ENCODE data around the gene AWAT2.

The AWAT2 gene

DNA sequence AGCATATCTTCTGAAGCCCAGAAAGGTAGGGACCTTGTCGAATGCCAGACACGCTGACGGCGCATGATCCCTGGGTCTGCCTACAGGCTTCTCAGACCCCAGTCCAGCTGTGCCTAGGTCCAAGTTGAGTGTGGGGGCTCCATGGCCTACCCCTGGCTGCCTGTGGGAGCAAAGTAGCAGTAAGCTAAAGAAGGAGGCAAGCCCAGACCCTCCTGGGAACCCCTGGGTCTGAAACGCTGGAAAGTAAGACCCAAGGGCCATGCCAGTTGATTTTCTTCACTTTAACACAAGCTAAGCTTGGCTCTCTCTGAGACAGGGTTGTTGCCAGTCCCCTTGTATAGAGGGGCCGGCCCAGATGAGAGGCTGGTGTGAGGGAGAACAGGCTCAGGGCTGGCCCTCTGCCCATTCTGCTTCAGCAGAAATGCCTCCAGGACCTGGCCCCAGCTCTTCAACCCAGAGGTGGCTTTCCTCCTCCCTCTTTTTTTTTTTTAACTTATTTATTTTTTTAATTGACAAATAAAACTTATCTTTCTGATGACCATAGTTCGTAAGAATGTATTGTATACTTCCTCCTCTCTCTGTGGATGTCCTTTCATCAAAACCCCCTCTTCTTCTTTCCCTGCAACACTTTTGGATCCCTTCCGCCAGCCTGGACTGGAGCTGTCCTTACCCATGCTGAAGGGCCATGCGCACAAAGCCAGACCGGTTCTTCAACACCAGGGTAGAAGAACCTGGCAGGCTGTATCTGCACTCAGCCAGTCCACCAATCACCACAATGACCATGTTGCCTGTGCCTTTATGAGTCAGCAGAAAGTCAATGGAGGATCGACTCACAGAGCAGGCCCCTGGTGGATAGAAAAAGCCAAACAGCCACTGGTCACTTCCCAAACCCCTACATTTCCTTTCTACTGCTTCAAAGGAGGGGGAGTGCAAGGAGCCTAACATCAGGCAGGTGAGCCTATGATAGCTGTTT is 7.1 kb downstream of the AWAT2 start:
- H3K4me3 ChIP-seq (ENCODE audit: low read length) = no peak overlapping the region
- no peak for DNase-seq (ENCODE audit: low read depth)
- TF ChIP-seq CTCF (conservative IDR thresholded peaks at IDR 0.05; ENCODE audit: low read length) = no peak

DNA sequence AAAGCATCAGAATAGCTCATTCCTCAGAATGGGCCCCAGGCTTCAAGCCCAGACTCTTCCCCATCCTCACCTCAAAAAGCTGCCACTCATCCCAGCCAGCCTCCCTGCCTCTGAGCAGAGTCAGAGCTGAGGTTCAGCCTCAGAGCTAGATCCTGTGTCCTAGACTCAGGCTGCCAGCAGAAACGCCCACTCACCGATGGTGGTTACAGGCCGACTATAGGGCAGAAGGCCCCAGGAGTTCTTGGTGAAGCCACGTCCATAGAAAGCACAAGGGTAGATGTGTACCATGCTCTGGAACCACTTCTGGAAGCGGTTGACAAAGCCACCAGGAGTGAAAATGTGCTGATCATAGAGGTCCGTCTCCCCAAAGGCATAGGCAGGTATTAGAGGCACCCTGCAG is 7.7 kb downstream of the AWAT2 start:
- H3K4me3 ChIP-seq (ENCODE audit: low read length) = no peak overlapping the region
- no peak for DNase-seq (ENCODE audit: low read depth)
- no peak for TF ChIP-seq CTCF (conservative IDR thresholded peaks at IDR 0.05; ENCODE audit: low read length)

DNA sequence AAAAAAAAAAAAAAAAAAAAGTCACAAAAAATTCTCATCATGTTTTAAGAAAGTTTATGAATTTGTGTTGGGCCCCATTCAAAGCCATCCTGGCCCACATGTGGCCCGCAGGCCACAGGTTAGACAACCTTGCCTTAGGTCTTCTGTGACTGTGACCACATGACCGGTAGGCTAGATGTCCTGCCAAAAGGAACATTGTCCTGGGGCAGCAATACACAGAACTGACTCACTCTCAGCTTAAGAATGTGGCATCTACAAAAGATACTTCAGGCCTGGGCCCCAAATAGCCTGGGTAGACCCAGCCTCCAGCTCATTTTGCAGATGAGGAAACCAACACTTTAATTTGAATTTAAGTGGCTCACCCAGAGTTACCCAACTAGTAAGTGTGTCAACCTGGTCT is 10.0 kb downstream of the AWAT2 start:
- TF ChIP-seq CTCF (conservative IDR thresholded peaks at IDR 0.05; ENCODE audit: low read length) = no peak
- peak; percentile 13 for DNase-seq (ENCODE audit: low read depth)
- H3K4me3 ChIP-seq (ENCODE audit: low read length) = no peak overlapping the region

DNA sequence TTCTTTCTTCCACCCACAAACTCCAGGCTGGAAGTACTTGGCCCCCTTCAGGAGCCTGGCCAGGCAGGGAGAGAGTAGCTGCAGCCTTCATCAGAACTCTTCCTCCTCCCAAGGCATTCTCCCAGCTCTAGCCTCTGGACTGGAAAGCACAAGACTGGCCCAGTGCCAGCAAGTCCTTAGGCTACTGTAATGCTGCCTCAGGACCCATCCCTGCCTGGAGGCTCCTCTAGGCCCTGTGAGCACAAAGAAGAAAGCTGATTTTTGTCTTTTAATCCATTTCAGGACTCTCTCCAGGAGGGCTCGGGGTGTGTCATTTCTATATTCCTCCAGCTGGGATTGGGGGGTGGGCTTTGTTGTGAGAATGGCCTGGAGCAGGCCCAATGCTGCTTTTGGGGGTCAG is 10.8 kb downstream of the AWAT2 start:
- TF ChIP-seq CTCF (conservative IDR thresholded peaks at IDR 0.05; ENCODE audit: low read length) = no peak
- no peak overlapping the region for H3K4me3 ChIP-seq (ENCODE audit: low read length)
- no peak for DNase-seq (ENCODE audit: low read depth)

DNA sequence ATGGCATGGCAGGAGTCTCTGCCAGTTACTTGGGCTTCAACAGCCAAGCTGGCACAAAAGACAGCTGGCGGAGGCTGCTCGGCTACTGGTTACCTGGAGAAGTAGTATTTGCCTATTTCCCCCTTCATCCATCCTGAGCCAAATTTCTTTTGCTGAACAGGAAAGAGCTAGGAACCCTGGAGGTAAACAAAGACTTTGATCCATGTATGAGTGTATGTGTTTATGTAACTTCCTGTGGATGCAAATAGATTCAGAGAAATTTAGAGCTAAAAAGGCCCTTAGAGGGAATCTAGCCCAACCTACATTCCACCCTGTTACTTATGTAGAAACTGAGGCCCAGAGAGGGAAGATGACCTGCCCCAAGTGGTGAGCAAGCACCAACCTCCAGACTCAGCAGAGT is 11.2 kb downstream of the AWAT2 start:
- TF ChIP-seq CTCF (conservative IDR thresholded peaks at IDR 0.05; ENCODE audit: low read length) = no peak
- no peak for DNase-seq (ENCODE audit: low read depth)

GRCh38 chrX:70034646-70035045 is 15.1 kb downstream of the AWAT2 start:
- no peak for TF ChIP-seq CTCF (conservative IDR thresholded peaks at IDR 0.05; ENCODE audit: low read length)
- no peak for DNase-seq (ENCODE audit: low read depth)
- H3K4me3 ChIP-seq (ENCODE audit: low read length) = no peak overlapping the region

More for the DNA sequence above, 11.2 kb downstream of the AWAT2 start:
- no peak overlapping the region for H3K4me3 ChIP-seq (ENCODE audit: low read length)
